Right lobe of liver (tissue), 6 donors: ENCODE measurements around the gene MYLK. TPM values are rescaled to one million over a fixed set of nuclear protein-coding genes. Genes with fewer than 3 reads are reported as not detected.
A peak's percentile ranks its signal among the peaks of the same experiment; 100 is the strongest.

ENCODE experiments used
- ATAC-seq, 4 donors: fragments of 200-7000 bp; cut with Tn5 transposase; one replicate each; pipeline ENCODE4 v1.9.1; 2020; ENCODE audit warnings: mild to moderate bottlenecking in 4 of 4, moderate library complexity in 4 of 4
- DNase-seq, 3 donors: peaks; one replicate each; pipeline ENCODE4 v3.0.0-alpha.2; 2020
- H3K27ac ChIP-seq, 3 donors: fragments of 200-600 bp; one replicate each; pipeline ENCODE4 v1.8.0; 2022
- H3K27me3 ChIP-seq, 2 donors: fragments of 200-600 bp; one replicate each; pipeline ENCODE4 v1.8.0; 2022
- H3K36me3 ChIP-seq, 4 donors: fragments of 200-600 bp; sonication (generic) in 1 of 4; one replicate each; pipeline versions ENCODE4 v1.5.1 to v1.8.0; 2017 to 2022; ENCODE audit warnings: control low read depth in 1 of 4
- H3K4me1 ChIP-seq, 4 donors: fragments of 200-600 bp; sonication (generic) in 1 of 4; one replicate each; pipeline versions ENCODE4 v1.5.1 to v1.8.0; 2017 to 2022; ENCODE audit warnings: control low read depth in 1 of 4
- H3K4me3 ChIP-seq, 3 donors: fragments of 200-600 bp; one replicate each; pipeline ENCODE4 v1.8.0; 2022
- H3K9me3 ChIP-seq, 4 donors: fragments of 200-600 bp; sonication (generic) in 1 of 4; one replicate each; pipeline versions ENCODE4 v1.5.1 to v1.8.0; 2017 to 2022; ENCODE audit warnings: control low read depth in 1 of 4
- POLR2A ChIP-seq: fragments of 450-650 bp; IDR thresholded peaks from one replicate; pipeline ENCODE4 v1.6.1; 2017; ENCODE audit warnings: antibody characterized with exemption, mild to moderate bottlenecking
- WGBS: methylation state at CpG from one replicate; pipeline ENCODE4 v1.1.6; 2018; ENCODE audit warnings: low coverage, low lambda C conversion rate; ENCODE audit not compliant: insufficient coverage; ENCODE audit errors: missing lambda C conversion rate; 5-methylcytosine and 5-hydroxymethylcytosine counted together
- intact Hi-C, 2 donors: fragments of 100-400 bp; cut with DNase I; formaldehyde crosslinking; loops; one replicate each; pipeline versions ENCODE4 v1.11.2 to v1.14.1; 2022
- long read RNA-seq: library from polyadenylated mRNA; unstranded; transcript quantifications from one replicate; pipeline ENCODE4 v2.0.0, GENCODE V29; 2019
- total RNA-seq, 6 experiments: library from RNA; depleted of rRNA in 2 of 6; stranded (reverse); fragments of >200 nt in 2 of 6; fragmentation: NEBNext Ultra II Directional in 3 of 6; extraction: Animal tissue kit (Norgen Biotek cat#: 25700) in 3 of 6; gene quantifications; one replicate each; pipeline versions ENCODE4 v1.1.0 to v1.2.4, GENCODE V29; 2016 to 2023
- TF ChIP-seq, protein P1 (sequence below), 4 donors: fragments of 200-600 bp in 3 of 4; fragments of 450-650 bp in 1 of 4; IDR thresholded peaks; one replicate each; pipeline versions ENCODE4 v1.5.1 to v1.8.0; 2016 to 2022; ENCODE audit warnings: antibody characterized with exemption in 4 of 4, mild to moderate bottlenecking in 2 of 4
- donor health status: DM: no; HTN: yes; CAD: no.
- donor health status: DM: no; HTN: no; CAD: no.
- donor health status: DM: no; HTN: no; CAD: no.
- donor health status: DM: no; HTN: yes; CAD: no.
- donor health status: DM: no; HTN: yes; CAD: no.

MYLK gene, protein sequence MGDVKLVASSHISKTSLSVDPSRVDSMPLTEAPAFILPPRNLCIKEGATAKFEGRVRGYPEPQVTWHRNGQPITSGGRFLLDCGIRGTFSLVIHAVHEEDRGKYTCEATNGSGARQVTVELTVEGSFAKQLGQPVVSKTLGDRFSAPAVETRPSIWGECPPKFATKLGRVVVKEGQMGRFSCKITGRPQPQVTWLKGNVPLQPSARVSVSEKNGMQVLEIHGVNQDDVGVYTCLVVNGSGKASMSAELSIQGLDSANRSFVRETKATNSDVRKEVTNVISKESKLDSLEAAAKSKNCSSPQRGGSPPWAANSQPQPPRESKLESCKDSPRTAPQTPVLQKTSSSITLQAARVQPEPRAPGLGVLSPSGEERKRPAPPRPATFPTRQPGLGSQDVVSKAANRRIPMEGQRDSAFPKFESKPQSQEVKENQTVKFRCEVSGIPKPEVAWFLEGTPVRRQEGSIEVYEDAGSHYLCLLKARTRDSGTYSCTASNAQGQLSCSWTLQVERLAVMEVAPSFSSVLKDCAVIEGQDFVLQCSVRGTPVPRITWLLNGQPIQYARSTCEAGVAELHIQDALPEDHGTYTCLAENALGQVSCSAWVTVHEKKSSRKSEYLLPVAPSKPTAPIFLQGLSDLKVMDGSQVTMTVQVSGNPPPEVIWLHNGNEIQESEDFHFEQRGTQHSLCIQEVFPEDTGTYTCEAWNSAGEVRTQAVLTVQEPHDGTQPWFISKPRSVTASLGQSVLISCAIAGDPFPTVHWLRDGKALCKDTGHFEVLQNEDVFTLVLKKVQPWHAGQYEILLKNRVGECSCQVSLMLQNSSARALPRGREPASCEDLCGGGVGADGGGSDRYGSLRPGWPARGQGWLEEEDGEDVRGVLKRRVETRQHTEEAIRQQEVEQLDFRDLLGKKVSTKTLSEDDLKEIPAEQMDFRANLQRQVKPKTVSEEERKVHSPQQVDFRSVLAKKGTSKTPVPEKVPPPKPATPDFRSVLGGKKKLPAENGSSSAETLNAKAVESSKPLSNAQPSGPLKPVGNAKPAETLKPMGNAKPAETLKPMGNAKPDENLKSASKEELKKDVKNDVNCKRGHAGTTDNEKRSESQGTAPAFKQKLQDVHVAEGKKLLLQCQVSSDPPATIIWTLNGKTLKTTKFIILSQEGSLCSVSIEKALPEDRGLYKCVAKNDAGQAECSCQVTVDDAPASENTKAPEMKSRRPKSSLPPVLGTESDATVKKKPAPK (N-terminal part only)
- 100 to 1,000 TPM in 3 of 6 experiments, 10 to 100 TPM in 3; 61.1 to 146 (median 97.8) TPM for total RNA-seq
- long read RNA-seq, full-length matches to known transcripts, result 1 of 7 reads
- long read RNA-seq, partial matches to known transcripts, result 1 of 7 reads
- long read RNA-seq, other reads (novel, unspliced or antisense), result 5 of 7 reads

DNA sequence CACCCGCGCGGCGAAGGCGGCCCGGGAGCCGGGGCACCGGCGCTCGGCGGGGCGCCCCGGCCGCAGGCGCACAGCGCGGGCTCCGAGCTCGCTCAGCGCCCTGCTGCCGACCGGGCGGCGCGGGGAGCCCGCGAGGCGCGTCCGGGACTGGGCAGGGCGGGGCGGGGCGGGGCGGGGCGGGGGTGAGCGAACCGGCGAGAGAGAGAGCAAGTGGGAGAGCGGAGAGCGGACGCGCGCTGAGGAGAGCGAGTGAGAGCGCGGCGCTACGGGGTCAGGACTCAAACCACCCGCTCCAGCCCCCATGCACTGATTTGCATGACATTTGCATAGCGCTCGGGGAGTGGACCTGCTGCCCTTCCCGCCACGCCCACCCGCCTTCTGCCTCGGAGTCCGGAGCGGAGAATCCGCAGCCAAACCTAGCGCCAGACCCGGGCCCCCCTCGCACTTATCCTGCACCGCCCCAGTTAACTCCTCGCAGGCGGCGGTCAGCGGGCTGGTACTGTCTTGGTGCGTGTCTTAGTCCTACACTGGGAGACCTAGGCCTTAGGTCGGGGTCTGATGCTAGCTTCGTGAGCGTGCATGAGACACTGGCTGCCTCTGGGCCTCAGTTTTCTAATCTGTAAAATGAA is at the start of gene MYLK:
MYLK (minus strand) TSS at position 130 of the 629 bp plus-strand sequence. CDS start 90,491 bp downstream, outside the sequence.
- DNase-seq (peak; percentile 87 to 89 (median 88)), ATAC-seq (peak; percentile 96 to 97 (median 96))
- 43% methylated on average over 4 of the region's 70 CpGs for WGBS
- TF ChIP-seq, protein P1, sequence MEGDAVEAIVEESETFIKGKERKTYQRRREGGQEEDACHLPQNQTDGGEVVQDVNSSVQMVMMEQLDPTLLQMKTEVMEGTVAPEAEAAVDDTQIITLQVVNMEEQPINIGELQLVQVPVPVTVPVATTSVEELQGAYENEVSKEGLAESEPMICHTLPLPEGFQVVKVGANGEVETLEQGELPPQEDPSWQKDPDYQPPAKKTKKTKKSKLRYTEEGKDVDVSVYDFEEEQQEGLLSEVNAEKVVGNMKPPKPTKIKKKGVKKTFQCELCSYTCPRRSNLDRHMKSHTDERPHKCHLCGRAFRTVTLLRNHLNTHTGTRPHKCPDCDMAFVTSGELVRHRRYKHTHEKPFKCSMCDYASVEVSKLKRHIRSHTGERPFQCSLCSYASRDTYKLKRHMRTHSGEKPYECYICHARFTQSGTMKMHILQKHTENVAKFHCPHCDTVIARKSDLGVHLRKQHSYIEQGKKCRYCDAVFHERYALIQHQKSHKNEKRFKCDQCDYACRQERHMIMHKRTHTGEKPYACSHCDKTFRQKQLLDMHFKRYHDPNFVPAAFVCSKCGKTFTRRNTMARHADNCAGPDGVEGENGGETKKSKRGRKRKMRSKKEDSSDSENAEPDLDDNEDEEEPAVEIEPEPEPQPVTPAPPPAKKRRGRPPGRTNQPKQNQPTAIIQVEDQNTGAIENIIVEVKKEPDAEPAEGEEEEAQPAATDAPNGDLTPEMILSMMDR (IDR thresholded peaks at IDR 0.05), result no peak
- no peak for TF ChIP-seq POLR2A
- Histone ChIP-seq H3K27ac (no peak within 1 kb of the TSS), H3K36me3 (no peaks in the 10 kb centered on the region), H3K4me1 (peaks cover 0 to 13% (median 0%) of the 10 kb centered on the region in 4 donors), H3K4me3 (peak within 1 kb of the TSS; percentile 45 to 56 (median 46)), H3K9me3 (no peaks in the 10 kb centered on the region), H3K27me3 (no peaks in the 10 kb centered on the region)
- intact Hi-C loops, result no loop called here

DNA sequence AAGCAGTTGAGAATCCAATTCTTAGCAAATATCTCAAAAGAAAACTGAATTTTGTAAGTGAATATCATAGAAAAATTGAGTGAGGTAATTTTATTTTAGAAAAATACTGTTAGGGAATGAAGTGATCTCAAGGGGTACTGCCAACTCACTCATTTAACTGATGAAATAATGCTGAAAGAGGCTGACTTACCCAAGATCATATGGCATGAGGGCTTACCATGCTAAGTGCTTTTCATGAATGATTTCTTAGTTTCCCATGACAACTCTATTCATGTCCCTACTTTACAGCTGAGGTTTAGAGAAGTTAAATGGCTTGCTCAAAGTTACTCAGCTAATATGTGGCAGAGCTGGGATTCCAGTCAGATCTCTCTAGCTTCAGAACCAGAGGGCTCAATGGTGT is 46.3 kb upstream of the MYLK start:
- Histone ChIP-seq H3K4me1 (no peaks in the 10 kb centered on the region), H3K27me3 (no peaks in the 10 kb centered on the region), H3K36me3 (peaks cover 0 to 10% (median 0%) of the 10 kb centered on the region in 4 donors), H3K4me3 (no peak overlapping the region), H3K27ac (no peak overlapping the region), H3K9me3 (no peaks in the 10 kb centered on the region)
- TF ChIP-seq, protein P1 (IDR thresholded peaks at IDR 0.05), result no peak
- TF ChIP-seq POLR2A, result no peak
- intact Hi-C loops, result no loop called here
- DNase-seq (no peak), ATAC-seq (no peak)

DNA sequence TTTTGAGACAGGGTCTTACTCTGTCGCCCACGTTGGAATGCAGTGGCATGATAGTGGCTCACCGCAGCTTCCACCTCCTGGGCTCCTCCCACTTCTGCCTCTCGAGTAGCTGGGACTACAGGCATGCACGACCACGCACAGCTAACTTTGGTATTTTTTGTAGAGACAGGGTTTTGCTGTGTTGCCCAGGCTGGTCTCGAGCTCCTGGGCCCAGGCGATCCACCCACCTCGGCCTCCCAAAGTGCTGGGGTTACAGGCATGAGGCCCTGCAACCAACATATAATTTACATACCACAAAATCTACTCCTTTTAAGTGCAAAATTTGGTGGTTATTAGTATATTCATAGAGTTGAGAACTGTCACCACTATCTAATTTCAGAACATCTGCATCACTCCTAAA is 45.2 kb upstream of the MYLK start:
- no peaks in the 10 kb centered on the region for H3K4me1 ChIP-seq
- no peak overlapping the region for H3K4me3 ChIP-seq
- no peak overlapping the region for H3K27ac ChIP-seq
- no peaks in the 10 kb centered on the region for H3K27me3 ChIP-seq
- no peaks in the 10 kb centered on the region for H3K9me3 ChIP-seq
- TF ChIP-seq, protein P1 (IDR thresholded peaks at IDR 0.05), result no peak
- DNase-seq, result no peak
- 96% methylated on average over 9 of the region's 9 CpGs for WGBS
- no peak for ATAC-seq
- intact Hi-C loops, result no loop called here
- H3K36me3 ChIP-seq, result peaks cover 0 to 10% (median 0%) of the 10 kb centered on the region in 4 donors

DNA sequence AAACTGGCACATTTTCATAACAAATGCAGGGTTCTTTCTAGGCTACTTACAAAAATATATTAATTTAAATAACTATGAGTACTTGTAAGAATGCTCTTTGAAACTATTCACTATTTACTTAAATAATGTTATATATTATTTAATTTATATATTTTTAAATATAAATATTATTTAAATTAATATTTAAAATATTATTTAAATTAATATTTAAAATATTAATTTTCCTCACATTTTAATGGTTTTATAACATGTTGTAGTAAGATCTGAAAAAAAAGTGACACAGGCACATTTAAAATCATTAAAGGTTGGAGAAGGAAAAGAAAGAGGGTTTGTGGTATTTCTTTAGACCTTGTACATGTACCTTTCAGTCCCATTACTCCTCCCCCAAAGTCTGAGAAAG is 42.3 kb upstream of the MYLK start:
- H3K27ac ChIP-seq, result no peak overlapping the region
- DNase-seq (no peak), ATAC-seq (no peak)
- TF ChIP-seq POLR2A, result no peak
- TF ChIP-seq, protein P1 (IDR thresholded peaks at IDR 0.05), result no peak
- H3K4me3 ChIP-seq, result no peak overlapping the region
- H3K9me3 ChIP-seq, result no peaks in the 10 kb centered on the region
- H3K27me3 ChIP-seq, result no peaks in the 10 kb centered on the region
- intact Hi-C loops, result no loop called here
- H3K4me1 ChIP-seq, result no peaks in the 10 kb centered on the region
- peaks cover 0 to 10% (median 0%) of the 10 kb centered on the region in 4 donors for H3K36me3 ChIP-seq
